ENCODE data around the gene CEP112. TPM values are rescaled to one million over a fixed set of nuclear protein-coding genes. Genes with fewer than 3 reads are reported as not detected.

CEP112 gene
- total and polyA plus RNA-seq, 2 of the 8 experiments (the other 6 are each of a cell fraction or from before 2014, with no cell fraction given) = 0.62 to 3.1 TPM

DNA sequence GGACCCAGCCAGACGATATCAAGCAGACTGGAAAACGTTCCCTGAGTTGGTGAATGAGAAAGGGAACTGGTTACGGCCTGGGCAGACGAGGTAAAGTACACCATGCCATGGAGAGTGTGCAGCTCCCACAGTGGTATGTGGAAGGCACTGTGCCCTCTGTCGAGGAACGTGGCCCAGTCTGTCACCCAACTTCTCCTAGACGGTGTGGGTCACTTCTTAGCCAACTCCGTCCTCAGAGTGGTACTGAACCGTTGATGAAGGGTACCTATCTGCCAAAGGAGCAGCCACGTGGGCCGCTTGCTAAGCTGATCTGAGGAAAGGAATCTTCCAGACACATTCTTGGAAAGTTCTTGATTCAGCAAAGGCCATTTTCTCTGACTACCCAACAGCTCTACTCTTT, 574.4 kb downstream of the CEP112 start:
- FAIRE-seq = no peak
- H4K20me1 ChIP-seq (replicated peaks in 1 of 2; ENCODE audit: control insufficient read depth in 1 of 2, insufficient read depth in 2 of 2, low read length in 2 of 2) = no peaks in the 10 kb centered on the region

More for the DNA sequence above, 574.4 kb downstream of the CEP112 start:
- TF ChIP-seq HDAC2 (IDR thresholded peaks at IDR 0.05; ENCODE audit: borderline replicate concordance in 1 of 2, low read depth in 2 of 2, low read length in 2 of 2) = no peak
- TF ChIP-seq, protein P1, sequence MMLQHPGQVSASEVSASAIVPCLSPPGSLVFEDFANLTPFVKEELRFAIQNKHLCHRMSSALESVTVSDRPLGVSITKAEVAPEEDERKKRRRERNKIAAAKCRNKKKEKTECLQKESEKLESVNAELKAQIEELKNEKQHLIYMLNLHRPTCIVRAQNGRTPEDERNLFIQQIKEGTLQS (IDR thresholded peaks at IDR 0.05; ENCODE audit: insufficient read depth, low read depth, low read length) = no peak
- TF ChIP-seq SP2 (IDR thresholded peaks at IDR 0.05; ENCODE audit: low read length) = no peak
- DNase-seq (ENCODE audit: low read depth in 1 of 2, low spot score in 2 of 2) = no peak
- Histone ChIP-seq H2AFZ (ENCODE audit: low read length) (no peak overlapping the region), H3K27me3 (replicated peaks in 1 of 4; ENCODE audit: control insufficient read depth in 3 of 4, extremely low read depth in 1 of 4, insufficient read depth in 3 of 4, low read length in 3 of 4) (no peaks in the 10 kb centered on the region), H3K4me3 (ENCODE audit: extremely low read depth in 1 of 4, insufficient read depth in 2 of 4, low read depth in 3 of 4, low read length in 4 of 4) (no peak overlapping the region), H3K4me1 (replicated peaks in 1 of 4; ENCODE audit: control insufficient read depth in 3 of 4, insufficient read depth in 4 of 4, low read length in 3 of 4) (no peaks in the 10 kb centered on the region), H3K4me2 (ENCODE audit: insufficient read depth in 1 of 2, low read depth in 2 of 2, low read length in 2 of 2) (no peak overlapping the region), H2BK20ac (ENCODE audit: low read length) (peak overlapping the region; percentile 64; the same call in 1 of the 2 replicates), H3K79me2 (ENCODE audit: control insufficient read depth in 1 of 2, insufficient read depth in 2 of 2, low read length in 2 of 2) (no peaks in the 10 kb centered on the region), H3K36me3 (ENCODE audit: control insufficient read depth in 2 of 4, insufficient read depth in 4 of 4, low read length in 3 of 4) (no peaks in the 10 kb centered on the region), H3K9me3 (ENCODE audit: insufficient read depth in 2 of 2, low read depth in 1 of 2, low read length in 1 of 2) (no peaks in the 10 kb centered on the region), H4K8ac (ENCODE audit: extremely low read depth, insufficient read depth, low read length) (no peak overlapping the region), H3K4ac (replicated peaks; ENCODE audit: insufficient read length, low read depth, low read length) (no peak overlapping the region), H3K27ac (ENCODE audit: low read depth, low read length) (no peak overlapping the region), H4K91ac (replicated peaks; ENCODE audit: insufficient read length, low read length) (peak overlapping the region; percentile 6), H2BK5ac (ENCODE audit: low read depth, low read length) (no peak overlapping the region), H3K18ac (ENCODE audit: extremely low read depth, low read length) (no peak overlapping the region), H3K79me1 (ENCODE audit: low read depth, low read length) (no peaks in the 10 kb centered on the region), H3K56ac (replicated peaks; ENCODE audit: insufficient read length, low read depth, low read length) (no peak overlapping the region), H3K23ac (ENCODE audit: insufficient read length) (no peak overlapping the region), H3K9ac (replicated peaks in 1 of 4; ENCODE audit: extremely low read depth in 1 of 4, low read depth in 3 of 4, low read length in 3 of 4) (no peak overlapping the region), H4K5ac (ENCODE audit: insufficient read length, low read depth, low read length) (no peak overlapping the region), H2AK5ac (ENCODE audit: low read depth, low read length) (no peak overlapping the region), H3K14ac (ENCODE audit: insufficient read length) (no peak overlapping the region), H2BK120ac (replicated peaks; ENCODE audit: low read depth, low read length) (peak overlapping the region; percentile 78), H2BK12ac (ENCODE audit: low read depth, low read length) (peak overlapping the region; percentile 77; the same call in 1 of the 2 replicates), H2BK15ac (ENCODE audit: low read length) (peak overlapping the region; percentile 65; the same call in 1 of the 2 replicates), H3K23me2 (ENCODE audit: low read depth, low read length) (no peaks in the 10 kb centered on the region)
- WGBS, 2 experiments (ENCODE audit: extremely low coverage in 1 of 2, insufficient coverage in 1 of 2, insufficient read length in 1 of 2, insufficient replicate concordance in 2 of 2, low coverage in 1 of 2, low lambda C conversion rate in 2 of 2, missing lambda C conversion rate in 1 of 2) = 87% methylated on average over 11 of the region's 11 CpGs; no CpG with 5 or more reads in 1 of the 2 experiments
- ChIA-PET POLR2A (ENCODE audit: partially characterized antibody) (no interaction called here), CTCF (ENCODE audit: partially characterized antibody) (no interaction called here)

All from H1 (cell line).